Measurements from ENCODE around the gene PHOX2A. TPM values are rescaled to one million over a fixed set of nuclear protein-coding genes. Genes with fewer than 3 reads are reported as not detected.

PHOX2A gene
- total and polyA plus RNA-seq, 10 donors: 0.33 TPM; not detected in 9

- no peak overlapping the region for H3K4me3 ChIP-seq
- peaks cover 0 to 58% (median 51%) of the 10 kb centered on the region in 6 donors for H3K36me3 ChIP-seq
- DNase-seq: peak; percentile 81
- peaks cover 17 to 59% (median 31%) of the 10 kb centered on the region in 6 donors for H3K4me1 ChIP-seq
- H3K9me3 ChIP-seq: no peaks in the 10 kb centered on the region
- H3K27me3 ChIP-seq (replicated peaks in 1 of 7): peaks cover 3 to 47% (median 41%) of the 10 kb centered on the region in 7 donors
- WGBS, 5 donors: 67 to 79% (median 76%) methylated on average over 3 to 16 of the region's 16 CpGs
- H3K27ac ChIP-seq: no peak overlapping the region
- intact Hi-C loops (cut with DNase I; ENCODE audit: low total_unique reads): no loop called here
- TF ChIP-seq POLR2AphosphoS5 (IDR thresholded peaks at IDR 0.05) (peak; percentile 35 to 52 (median 35)), POLR2A (IDR thresholded peaks at IDR 0.05) (no peak)
- TF ChIP-seq, protein P1, sequence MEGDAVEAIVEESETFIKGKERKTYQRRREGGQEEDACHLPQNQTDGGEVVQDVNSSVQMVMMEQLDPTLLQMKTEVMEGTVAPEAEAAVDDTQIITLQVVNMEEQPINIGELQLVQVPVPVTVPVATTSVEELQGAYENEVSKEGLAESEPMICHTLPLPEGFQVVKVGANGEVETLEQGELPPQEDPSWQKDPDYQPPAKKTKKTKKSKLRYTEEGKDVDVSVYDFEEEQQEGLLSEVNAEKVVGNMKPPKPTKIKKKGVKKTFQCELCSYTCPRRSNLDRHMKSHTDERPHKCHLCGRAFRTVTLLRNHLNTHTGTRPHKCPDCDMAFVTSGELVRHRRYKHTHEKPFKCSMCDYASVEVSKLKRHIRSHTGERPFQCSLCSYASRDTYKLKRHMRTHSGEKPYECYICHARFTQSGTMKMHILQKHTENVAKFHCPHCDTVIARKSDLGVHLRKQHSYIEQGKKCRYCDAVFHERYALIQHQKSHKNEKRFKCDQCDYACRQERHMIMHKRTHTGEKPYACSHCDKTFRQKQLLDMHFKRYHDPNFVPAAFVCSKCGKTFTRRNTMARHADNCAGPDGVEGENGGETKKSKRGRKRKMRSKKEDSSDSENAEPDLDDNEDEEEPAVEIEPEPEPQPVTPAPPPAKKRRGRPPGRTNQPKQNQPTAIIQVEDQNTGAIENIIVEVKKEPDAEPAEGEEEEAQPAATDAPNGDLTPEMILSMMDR (IDR thresholded peaks at IDR 0.05 in 8 of 11, conservative IDR thresholded peaks at IDR 0.05 in 3 of 11): peak in 10 of 11 experiments; percentile 24 to 82 (median 62)
These were observed 5.9 kb downstream of the PHOX2A start for GRCh38 chr11:72238040-72238450.

DNA sequence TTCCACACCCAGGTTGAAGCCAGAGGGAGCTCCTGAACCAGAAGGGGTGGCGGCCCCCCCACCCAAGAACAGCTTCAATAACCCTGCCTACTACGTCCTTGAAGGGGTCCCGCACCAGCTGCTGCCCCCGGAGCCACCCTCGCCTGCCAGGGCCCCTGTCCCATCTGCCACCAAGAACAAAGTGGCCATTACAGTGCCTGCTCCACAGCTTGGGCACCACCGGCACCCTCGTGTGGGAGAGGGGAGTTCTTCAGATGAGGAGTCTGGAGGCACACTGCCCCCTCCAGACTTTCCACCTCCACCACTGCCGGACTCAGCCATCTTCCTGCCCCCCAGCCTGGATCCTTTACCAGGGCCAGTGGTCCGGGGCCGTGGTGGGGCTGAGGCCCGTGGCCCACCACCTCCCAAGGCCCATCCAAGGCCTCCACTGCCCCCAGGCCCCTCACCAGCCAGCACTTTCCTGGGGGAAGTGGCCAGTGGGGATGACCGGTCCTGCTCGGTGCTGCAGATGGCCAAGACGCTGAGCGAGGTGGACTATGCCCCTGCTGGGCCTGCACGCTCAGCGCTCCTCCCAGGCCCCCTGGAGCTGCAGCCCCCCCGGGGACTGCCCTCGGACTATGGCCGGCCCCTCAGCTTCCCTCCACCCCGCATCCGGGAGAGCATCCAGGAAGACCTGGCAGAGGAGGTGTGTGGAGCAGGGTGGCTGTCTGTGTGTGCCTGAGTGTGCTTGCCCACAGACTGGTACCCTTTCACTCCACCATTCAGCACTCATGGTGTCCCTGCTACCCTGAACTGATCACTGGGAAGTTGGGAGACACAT is 6.7 kb downstream of the PHOX2A start:
- H3K4me1 ChIP-seq: peaks cover 17 to 65% (median 31%) of the 10 kb centered on the region in 6 donors
- peak in 1 of 3 donors; percentile 44 for TF ChIP-seq POLR2AphosphoS5 (IDR thresholded peaks at IDR 0.05)
- TF ChIP-seq, protein P1 (IDR thresholded peaks at IDR 0.05 in 8 of 11, conservative IDR thresholded peaks at IDR 0.05 in 3 of 11): no peak

GRCh38 chr11:72236774-72237111 is 7.2 kb downstream of the PHOX2A start:
- Histone ChIP-seq H3K27me3 (replicated peaks in 1 of 7) (peaks cover 3 to 34% (median 28%) of the 10 kb centered on the region in 7 donors), H3K4me3 (no peak overlapping the region), H3K9me3 (no peaks in the 10 kb centered on the region), H3K4me1 (peaks cover 17 to 65% (median 31%) of the 10 kb centered on the region in 6 donors), H3K27ac (no peak overlapping the region), H3K36me3 (peaks cover 0 to 71% (median 64%) of the 10 kb centered on the region in 6 donors)
- intact Hi-C loops (cut with DNase I; ENCODE audit: low total_unique reads): no loop called here
- 69 to 88% (median 84%) methylated on average over 2 of the region's 2 CpGs for WGBS, 5 donors
- TF ChIP-seq POLR2A (IDR thresholded peaks at IDR 0.05): no peak
- TF ChIP-seq, protein P1 (IDR thresholded peaks at IDR 0.05 in 8 of 11, conservative IDR thresholded peaks at IDR 0.05 in 3 of 11): no peak
- no peak for TF ChIP-seq POLR2AphosphoS5 (IDR thresholded peaks at IDR 0.05)
- DNase-seq: no peak

More for the DNA sequence above, 6.7 kb downstream of the PHOX2A start:
- DNase-seq: peak; percentile 72
- Histone ChIP-seq H3K36me3 (peaks cover 0 to 65% (median 58%) of the 10 kb centered on the region in 6 donors), H3K4me3 (no peak overlapping the region), H3K27ac (no peak overlapping the region), H3K27me3 (replicated peaks in 1 of 7) (peaks cover 3 to 39% (median 34%) of the 10 kb centered on the region in 7 donors), H3K9me3 (no peaks in the 10 kb centered on the region)
- 89 to 92% (median 91%) methylated on average over 19 to 22 of the region's 22 CpGs for WGBS, 5 donors
- intact Hi-C loops (cut with DNase I; ENCODE audit: low total_unique reads): no loop called here

- H3K36me3 ChIP-seq: peaks cover 0 to 77% (median 69%) of the 10 kb centered on the region in 6 donors
These were observed 7.8 kb downstream of the PHOX2A start for GRCh38 chr11:72236083-72236697.

More at GRCh38 chr11:72236083-72236697, 7.8 kb downstream of the PHOX2A start:
- H3K4me1 ChIP-seq: peaks cover 17 to 60% (median 30%) of the 10 kb centered on the region in 6 donors
- H3K4me3 ChIP-seq: no peak overlapping the region
- WGBS, 5 donors: 71 to 77% (median 73%) methylated on average over 4 of the region's 4 CpGs
- H3K9me3 ChIP-seq: no peaks in the 10 kb centered on the region
- no peak overlapping the region for H3K27ac ChIP-seq
- no peak for DNase-seq
- intact Hi-C loops (cut with DNase I; ENCODE audit: low total_unique reads): no loop called here
- peaks cover 3 to 28% (median 23%) of the 10 kb centered on the region in 7 donors for H3K27me3 ChIP-seq (replicated peaks in 1 of 7)
- TF ChIP-seq POLR2AphosphoS5 (IDR thresholded peaks at IDR 0.05): no peak
- TF ChIP-seq, protein P1 (IDR thresholded peaks at IDR 0.05 in 8 of 11, conservative IDR thresholded peaks at IDR 0.05 in 3 of 11): no peak
- TF ChIP-seq POLR2A (IDR thresholded peaks at IDR 0.05): no peak

Measured in spleen (tissue), 11 donors.